ENCODE measurements around the gene COX19.

COX19 gene

DNA sequence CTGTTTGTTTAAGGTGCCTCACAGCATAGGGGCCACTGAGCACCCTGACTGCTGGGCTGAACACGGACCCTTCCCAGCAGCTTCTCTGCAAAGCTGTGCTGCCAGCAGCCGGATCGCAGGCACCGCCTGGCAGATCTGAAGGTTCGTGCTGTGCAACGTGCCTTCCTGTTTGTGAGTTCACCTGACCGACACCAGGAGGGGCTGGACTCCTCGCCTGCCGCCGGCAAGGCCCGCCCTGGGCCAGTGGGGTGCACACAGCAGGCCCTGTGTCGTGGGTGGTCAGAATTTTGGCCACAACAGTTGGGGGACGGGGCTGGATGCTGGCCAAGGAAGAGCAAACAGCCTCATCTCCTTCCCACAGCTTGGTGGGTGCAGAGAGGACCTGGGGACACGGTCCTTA lies 20.2 kb upstream of the COX19 start:
- no peaks in the 10 kb centered on the region for H3K27me3 ChIP-seq (ENCODE audit: insufficient read depth, poor library complexity, severe bottlenecking)
- no peak for DNase-seq (ENCODE audit: low read depth in 1 of 2, low spot score in 1 of 2)
- H3K4me3 ChIP-seq (replicated peaks; ENCODE audit: insufficient read depth, low read length), result no peak overlapping the region
- no peak overlapping the region for H3K27ac ChIP-seq (replicated peaks)
- TF ChIP-seq, protein P1, sequence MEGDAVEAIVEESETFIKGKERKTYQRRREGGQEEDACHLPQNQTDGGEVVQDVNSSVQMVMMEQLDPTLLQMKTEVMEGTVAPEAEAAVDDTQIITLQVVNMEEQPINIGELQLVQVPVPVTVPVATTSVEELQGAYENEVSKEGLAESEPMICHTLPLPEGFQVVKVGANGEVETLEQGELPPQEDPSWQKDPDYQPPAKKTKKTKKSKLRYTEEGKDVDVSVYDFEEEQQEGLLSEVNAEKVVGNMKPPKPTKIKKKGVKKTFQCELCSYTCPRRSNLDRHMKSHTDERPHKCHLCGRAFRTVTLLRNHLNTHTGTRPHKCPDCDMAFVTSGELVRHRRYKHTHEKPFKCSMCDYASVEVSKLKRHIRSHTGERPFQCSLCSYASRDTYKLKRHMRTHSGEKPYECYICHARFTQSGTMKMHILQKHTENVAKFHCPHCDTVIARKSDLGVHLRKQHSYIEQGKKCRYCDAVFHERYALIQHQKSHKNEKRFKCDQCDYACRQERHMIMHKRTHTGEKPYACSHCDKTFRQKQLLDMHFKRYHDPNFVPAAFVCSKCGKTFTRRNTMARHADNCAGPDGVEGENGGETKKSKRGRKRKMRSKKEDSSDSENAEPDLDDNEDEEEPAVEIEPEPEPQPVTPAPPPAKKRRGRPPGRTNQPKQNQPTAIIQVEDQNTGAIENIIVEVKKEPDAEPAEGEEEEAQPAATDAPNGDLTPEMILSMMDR (IDR thresholded peaks at IDR 0.05; ENCODE audit: insufficient read depth, low read length), result no peak
- no peak for TF ChIP-seq POLR2AphosphoS5 (IDR thresholded peaks at IDR 0.05; ENCODE audit: low read depth)
- TF ChIP-seq SPI1 (IDR thresholded peaks at IDR 0.05; ENCODE audit: borderline replicate concordance, low read depth), result no peak
- TF ChIP-seq, protein P2, sequence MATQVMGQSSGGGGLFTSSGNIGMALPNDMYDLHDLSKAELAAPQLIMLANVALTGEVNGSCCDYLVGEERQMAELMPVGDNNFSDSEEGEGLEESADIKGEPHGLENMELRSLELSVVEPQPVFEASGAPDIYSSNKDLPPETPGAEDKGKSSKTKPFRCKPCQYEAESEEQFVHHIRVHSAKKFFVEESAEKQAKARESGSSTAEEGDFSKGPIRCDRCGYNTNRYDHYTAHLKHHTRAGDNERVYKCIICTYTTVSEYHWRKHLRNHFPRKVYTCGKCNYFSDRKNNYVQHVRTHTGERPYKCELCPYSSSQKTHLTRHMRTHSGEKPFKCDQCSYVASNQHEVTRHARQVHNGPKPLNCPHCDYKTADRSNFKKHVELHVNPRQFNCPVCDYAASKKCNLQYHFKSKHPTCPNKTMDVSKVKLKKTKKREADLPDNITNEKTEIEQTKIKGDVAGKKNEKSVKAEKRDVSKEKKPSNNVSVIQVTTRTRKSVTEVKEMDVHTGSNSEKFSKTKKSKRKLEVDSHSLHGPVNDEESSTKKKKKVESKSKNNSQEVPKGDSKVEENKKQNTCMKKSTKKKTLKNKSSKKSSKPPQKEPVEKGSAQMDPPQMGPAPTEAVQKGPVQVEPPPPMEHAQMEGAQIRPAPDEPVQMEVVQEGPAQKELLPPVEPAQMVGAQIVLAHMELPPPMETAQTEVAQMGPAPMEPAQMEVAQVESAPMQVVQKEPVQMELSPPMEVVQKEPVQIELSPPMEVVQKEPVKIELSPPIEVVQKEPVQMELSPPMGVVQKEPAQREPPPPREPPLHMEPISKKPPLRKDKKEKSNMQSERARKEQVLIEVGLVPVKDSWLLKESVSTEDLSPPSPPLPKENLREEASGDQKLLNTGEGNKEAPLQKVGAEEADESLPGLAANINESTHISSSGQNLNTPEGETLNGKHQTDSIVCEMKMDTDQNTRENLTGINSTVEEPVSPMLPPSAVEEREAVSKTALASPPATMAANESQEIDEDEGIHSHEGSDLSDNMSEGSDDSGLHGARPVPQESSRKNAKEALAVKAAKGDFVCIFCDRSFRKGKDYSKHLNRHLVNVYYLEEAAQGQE (IDR thresholded peaks at IDR 0.05; ENCODE audit: insufficient replicate concordance, low read depth), result no peak
- TF ChIP-seq GABPA (IDR thresholded peaks at IDR 0.05; ENCODE audit: low read depth), result no peak

DNA sequence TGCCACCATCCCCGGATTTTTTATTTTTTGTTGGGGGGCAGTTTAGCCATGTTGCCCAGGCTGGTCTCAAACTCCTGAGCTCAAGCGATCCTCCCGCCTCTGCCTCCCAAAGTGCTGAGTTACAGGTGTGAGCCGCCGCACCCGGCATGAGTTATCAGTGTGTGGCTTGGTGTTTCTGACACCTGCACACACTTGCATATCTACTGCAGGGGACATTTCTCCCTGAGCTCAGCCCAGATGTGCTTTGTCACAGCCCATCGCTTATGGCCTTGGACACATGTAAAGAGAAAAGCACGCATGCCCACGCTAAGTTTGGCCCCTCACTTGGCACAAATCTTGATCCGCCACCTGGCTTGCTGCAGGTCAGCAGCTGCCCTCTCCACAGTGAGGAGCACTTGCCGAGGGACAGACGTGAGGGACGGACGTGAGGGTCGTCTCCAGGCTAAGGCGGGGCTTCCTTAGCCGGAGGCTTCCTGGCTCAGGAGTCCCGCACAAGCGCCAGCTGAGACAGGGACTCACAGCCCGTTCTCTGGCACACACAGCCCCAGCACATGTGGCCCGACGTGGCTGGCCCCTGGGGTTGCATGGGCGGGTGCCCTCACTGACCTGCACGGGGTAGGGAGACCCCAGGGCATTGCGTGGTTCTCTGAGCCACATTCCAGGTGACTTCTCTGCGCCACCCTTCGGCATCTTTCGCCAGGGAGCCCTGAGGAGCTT lies 19.4 kb upstream of the COX19 start:
- Histone ChIP-seq H3K27me3 (ENCODE audit: insufficient read depth, poor library complexity, severe bottlenecking) (no peaks in the 10 kb centered on the region), H3K4me3 (replicated peaks; ENCODE audit: insufficient read depth, low read length) (no peak overlapping the region), H3K27ac (replicated peaks) (no peak overlapping the region)
- TF ChIP-seq POLR2AphosphoS5 (IDR thresholded peaks at IDR 0.05; ENCODE audit: low read depth) (no peak), GABPA (IDR thresholded peaks at IDR 0.05; ENCODE audit: low read depth) (no peak), SPI1 (IDR thresholded peaks at IDR 0.05; ENCODE audit: borderline replicate concordance, low read depth) (no peak)
- TF ChIP-seq, protein P2 (IDR thresholded peaks at IDR 0.05; ENCODE audit: insufficient replicate concordance, low read depth), result no peak
- TF ChIP-seq, protein P1 (IDR thresholded peaks at IDR 0.05; ENCODE audit: insufficient read depth, low read length), result no peak
- no peak for DNase-seq (ENCODE audit: low read depth in 1 of 2, low spot score in 1 of 2)

DNA sequence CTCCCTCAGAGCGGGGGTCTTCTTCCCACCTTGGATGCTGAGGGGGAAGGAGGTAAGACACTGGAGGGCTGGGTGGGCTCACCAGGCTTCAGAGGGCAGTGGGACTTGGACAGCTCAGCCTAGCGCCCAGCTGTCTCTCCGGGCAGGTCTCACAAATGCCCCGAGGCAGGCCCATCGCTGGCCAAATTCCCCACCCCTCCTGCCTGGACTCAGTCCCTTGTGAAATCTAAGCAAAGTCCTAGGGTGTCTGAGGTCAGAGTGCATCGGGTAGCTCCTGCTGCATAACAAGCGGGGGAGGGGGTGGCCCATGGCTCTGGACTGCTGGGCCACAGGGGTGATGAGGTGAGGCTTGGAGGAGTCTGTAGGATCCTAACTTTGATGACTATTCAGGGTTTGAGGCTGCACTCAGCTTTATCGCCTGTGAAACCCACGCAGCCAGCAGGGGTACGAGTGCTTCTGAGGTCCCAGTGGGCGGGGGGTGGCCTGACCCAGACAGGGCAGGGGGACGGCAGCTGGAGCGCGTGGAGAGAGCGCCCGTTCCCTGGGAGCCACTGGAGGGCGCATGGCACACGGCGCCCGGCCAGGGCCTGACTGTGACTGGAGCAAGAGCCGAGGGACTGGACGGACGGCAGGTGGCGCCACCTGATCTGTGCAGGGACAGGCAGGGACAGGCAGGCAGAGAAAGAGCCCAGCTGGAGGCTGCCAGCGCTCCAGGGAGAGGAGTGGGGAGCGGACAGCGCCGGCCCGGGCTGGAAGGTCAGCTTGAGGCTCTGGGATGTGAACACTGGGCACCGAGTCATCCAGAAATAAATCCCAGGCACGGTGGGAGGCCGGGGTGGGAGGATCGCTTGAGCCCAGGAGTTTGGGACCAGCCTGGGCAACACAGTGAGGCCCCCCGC lies 17.6 kb upstream of the COX19 start:
- no peak overlapping the region for H3K4me3 ChIP-seq (replicated peaks; ENCODE audit: insufficient read depth, low read length)
- TF ChIP-seq SPI1 (IDR thresholded peaks at IDR 0.05; ENCODE audit: borderline replicate concordance, low read depth) (no peak), POLR2AphosphoS5 (IDR thresholded peaks at IDR 0.05; ENCODE audit: low read depth) (peak; percentile 40)
- TF ChIP-seq, protein P1 (IDR thresholded peaks at IDR 0.05; ENCODE audit: insufficient read depth, low read length), result peak; percentile 99
- no peaks in the 10 kb centered on the region for H3K27me3 ChIP-seq (ENCODE audit: insufficient read depth, poor library complexity, severe bottlenecking)
- no peak overlapping the region for H3K27ac ChIP-seq (replicated peaks)
- DNase-seq (ENCODE audit: low read depth in 1 of 2, low spot score in 1 of 2), result peak; percentile 87 to 96
